Thyroid gland (tissue), 4 donors: Measurements from ENCODE around the gene KCNK1.

Experiments used
- POLR2A ChIP-seq, 2 donors: fragments of 450-650 bp; IDR thresholded peaks; one replicate each; pipeline ENCODE4 v1.6.1; 2017; ENCODE audit warnings: antibody characterized with exemption in 2 of 2, mild to moderate bottlenecking in 2 of 2, moderate library complexity in 1 of 2
- TF ChIP-seq, protein P1 (sequence below), 6 experiments: fragments of 200-600 bp in 3 of 6; fragments of 450-650 bp in 3 of 6; sonication (generic) in 3 of 6; IDR thresholded peaks; one replicate each; pipeline ENCODE4 v1.5.1; 2016 to 2019; ENCODE audit warnings: antibody characterized with exemption in 6 of 6, mild to moderate bottlenecking in 2 of 6, inconsistent platforms in 1 of 6, moderate library complexity in 1 of 6

DNA sequence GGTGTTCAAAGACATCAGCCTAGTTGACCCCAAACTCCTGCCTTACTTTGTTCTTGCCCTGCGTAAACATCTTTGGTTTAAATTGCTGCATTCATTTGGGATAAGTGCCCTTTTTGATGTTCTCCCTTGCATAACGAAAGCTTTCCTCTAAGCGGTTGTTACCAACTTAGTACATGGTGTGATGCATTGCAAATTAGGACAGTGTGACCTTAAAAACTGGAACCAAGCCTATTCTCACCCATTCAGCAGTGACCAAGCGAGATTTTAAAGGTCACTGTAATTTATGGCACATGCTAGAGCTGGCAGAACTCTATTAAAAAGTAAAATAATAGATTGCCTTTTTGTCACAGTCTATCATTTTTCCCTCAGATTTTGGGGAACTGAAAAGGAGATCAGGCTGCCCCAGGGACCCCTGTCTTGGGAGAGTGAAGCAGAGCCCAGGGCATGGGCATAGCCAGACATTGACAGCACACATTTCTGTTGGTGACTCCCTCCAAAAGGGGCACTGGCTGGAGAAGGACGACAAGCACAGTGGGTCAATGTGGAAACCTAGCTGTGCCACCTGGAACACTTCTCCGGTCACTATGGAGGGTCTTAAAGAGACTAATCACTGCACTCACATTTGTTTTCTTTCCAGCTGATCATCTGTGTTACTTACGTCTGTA is 63.9 kb downstream of the KCNK1 start:
- TF ChIP-seq POLR2A (IDR thresholded peaks at IDR 0.05): no peak
- TF ChIP-seq, protein P1, sequence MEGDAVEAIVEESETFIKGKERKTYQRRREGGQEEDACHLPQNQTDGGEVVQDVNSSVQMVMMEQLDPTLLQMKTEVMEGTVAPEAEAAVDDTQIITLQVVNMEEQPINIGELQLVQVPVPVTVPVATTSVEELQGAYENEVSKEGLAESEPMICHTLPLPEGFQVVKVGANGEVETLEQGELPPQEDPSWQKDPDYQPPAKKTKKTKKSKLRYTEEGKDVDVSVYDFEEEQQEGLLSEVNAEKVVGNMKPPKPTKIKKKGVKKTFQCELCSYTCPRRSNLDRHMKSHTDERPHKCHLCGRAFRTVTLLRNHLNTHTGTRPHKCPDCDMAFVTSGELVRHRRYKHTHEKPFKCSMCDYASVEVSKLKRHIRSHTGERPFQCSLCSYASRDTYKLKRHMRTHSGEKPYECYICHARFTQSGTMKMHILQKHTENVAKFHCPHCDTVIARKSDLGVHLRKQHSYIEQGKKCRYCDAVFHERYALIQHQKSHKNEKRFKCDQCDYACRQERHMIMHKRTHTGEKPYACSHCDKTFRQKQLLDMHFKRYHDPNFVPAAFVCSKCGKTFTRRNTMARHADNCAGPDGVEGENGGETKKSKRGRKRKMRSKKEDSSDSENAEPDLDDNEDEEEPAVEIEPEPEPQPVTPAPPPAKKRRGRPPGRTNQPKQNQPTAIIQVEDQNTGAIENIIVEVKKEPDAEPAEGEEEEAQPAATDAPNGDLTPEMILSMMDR (IDR thresholded peaks at IDR 0.05): no peak
